ENCODE results near the gene LCN10.
"Not testable (repeated sequence)": the region's sequence is repeated elsewhere in the genome, so short reads cannot be mapped to it uniquely, and the experiment has no call there.

DNA sequence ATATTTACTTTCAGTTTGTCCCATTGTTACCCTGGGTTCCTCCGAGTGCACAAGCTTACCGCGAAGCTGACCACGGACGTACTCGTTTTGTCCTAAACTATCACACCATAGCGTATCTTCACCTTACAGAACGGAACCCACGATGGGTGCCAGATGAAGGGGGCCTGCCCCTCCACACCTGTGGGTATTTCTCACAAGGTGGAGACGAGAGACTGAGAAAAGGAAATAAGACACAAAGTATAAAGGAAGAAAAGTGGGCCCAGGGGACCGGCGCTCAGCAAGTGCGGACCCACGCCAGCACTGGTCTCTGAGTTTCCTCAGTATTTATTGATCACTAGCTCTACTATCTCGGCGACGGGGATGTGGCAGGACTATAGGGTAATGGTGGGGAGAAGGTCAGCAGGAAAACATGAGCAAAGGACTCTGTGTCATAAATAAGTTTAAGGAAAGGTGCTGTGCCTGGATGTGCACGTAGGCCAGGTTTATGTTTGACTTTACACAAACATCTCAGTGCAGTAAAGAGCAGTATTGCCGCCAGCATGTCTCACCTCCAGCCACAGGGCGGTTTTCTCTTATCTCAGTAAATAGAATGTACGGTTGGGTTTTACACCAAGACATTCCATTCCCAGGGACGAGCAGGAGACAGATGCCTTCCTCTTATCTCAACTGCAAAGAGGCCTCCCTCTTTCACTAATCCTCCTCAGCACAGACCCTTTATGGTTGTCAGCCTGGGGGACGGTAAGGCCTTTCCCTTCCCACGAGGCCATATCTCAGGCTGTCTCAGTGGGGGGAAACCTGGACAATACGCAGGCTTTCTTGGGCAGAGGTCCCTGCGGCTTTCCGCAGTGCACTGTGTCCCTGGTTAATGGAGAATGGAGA lies 46.1 kb upstream of the LCN10 start:
- TF ChIP-seq, protein P1, sequence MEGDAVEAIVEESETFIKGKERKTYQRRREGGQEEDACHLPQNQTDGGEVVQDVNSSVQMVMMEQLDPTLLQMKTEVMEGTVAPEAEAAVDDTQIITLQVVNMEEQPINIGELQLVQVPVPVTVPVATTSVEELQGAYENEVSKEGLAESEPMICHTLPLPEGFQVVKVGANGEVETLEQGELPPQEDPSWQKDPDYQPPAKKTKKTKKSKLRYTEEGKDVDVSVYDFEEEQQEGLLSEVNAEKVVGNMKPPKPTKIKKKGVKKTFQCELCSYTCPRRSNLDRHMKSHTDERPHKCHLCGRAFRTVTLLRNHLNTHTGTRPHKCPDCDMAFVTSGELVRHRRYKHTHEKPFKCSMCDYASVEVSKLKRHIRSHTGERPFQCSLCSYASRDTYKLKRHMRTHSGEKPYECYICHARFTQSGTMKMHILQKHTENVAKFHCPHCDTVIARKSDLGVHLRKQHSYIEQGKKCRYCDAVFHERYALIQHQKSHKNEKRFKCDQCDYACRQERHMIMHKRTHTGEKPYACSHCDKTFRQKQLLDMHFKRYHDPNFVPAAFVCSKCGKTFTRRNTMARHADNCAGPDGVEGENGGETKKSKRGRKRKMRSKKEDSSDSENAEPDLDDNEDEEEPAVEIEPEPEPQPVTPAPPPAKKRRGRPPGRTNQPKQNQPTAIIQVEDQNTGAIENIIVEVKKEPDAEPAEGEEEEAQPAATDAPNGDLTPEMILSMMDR (conservative IDR thresholded peaks at IDR 0.05; ENCODE audit: low read length), result not testable (repeated sequence)
- TF ChIP-seq EZH2phosphoT487 (IDR thresholded peaks at IDR 0.05; ENCODE audit: borderline replicate concordance, low read depth, low read length), result not testable (repeated sequence)
